Measurements from ENCODE around the gene SMIM9. TPM values are rescaled to one million over a fixed set of nuclear protein-coding genes. Genes with fewer than 3 reads are reported as not detected.

Gene SMIM9
- total RNA-seq, 1 experiment from 2014 or later: not detected

DNA sequence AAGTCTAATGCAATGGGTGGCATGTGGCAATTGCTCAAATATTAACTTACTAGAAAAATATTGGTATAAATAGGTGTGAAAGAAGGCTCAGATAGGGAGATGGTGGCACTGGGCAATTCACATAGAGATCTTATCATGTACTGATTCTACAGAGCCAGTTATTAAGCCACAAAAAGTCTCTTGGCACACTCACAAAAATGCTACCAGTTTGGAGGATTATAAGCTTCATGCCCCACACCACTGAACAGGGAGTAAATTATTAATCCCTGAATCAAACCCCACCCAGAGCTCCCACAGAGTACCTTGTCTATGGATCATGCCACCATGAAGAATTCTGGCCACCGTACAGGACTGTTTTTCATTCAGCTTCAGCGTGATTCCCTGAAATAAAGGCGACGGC lies 43.0 kb downstream of the SMIM9 start:
- intact Hi-C loops (cut with micrococcal nuclease; ENCODE audit: unreplicated experiment): no loop called here
- Histone ChIP-seq H3K27me3 (replicated peaks; ENCODE audit: insufficient read depth, low read depth, low read length, poor library complexity) (no peaks in the 10 kb centered on the region), H3K4me1 (ENCODE audit: insufficient read depth, low read length, poor library complexity, severe bottlenecking) (no peaks in the 10 kb centered on the region), H3K9me3 (ENCODE audit: low read depth, low read length, poor library complexity, severe bottlenecking) (no peaks in the 10 kb centered on the region), H3K36me3 (ENCODE audit: insufficient read depth, low read length, poor library complexity, severe bottlenecking) (no peaks in the 10 kb centered on the region), H3K4me3 (ENCODE audit: low read depth, low read length, poor library complexity, severe bottlenecking) (no peak overlapping the region), H3K27ac (ENCODE audit: low read depth, low read length, poor library complexity, severe bottlenecking) (no peak overlapping the region)
- no peak for DNase-seq (ENCODE audit: low spot score)
- ChIA-PET POLR2A (ENCODE audit: low non-redundant PET) (no interaction called here), CTCF (no interaction called here)
- BruUV-seq (replicated peaks): no TSS peak
- TF ChIP-seq CTCF (conservative IDR thresholded peaks at IDR 0.05; ENCODE audit: low read depth, low read length) (no peak), EZH2 (IDR thresholded peaks at IDR 0.05; ENCODE audit: borderline replicate concordance, low read depth, low read length, poor library complexity, severe bottlenecking) (no peak)

DNA sequence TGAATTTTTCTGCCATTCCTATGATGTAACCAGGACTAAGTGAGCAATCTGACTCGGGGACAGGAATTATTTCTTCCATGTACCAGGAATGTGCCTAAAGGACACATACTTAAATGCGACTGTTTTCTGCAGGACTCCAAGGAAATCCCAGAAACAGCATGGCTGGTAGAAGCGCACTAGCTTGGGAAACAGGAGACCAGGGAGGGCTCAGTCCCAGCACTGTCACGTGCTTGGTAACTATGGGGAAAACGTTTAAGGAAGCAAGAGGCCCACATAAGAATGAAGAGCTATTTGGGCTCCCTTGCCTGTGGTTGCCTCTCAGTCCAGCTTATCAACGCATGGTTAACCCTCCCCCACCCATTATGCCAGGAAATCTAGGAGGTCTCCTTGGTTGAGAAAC lies 48.7 kb downstream of the SMIM9 start:
- Histone ChIP-seq H3K9me3 (ENCODE audit: low read depth, low read length, poor library complexity, severe bottlenecking) (no peaks in the 10 kb centered on the region), H3K4me1 (ENCODE audit: insufficient read depth, low read length, poor library complexity, severe bottlenecking) (no peaks in the 10 kb centered on the region), H3K36me3 (ENCODE audit: insufficient read depth, low read length, poor library complexity, severe bottlenecking) (no peaks in the 10 kb centered on the region), H3K27ac (ENCODE audit: low read depth, low read length, poor library complexity, severe bottlenecking) (no peak overlapping the region), H3K27me3 (replicated peaks; ENCODE audit: insufficient read depth, low read depth, low read length, poor library complexity) (no peaks in the 10 kb centered on the region), H3K4me3 (ENCODE audit: low read depth, low read length, poor library complexity, severe bottlenecking) (no peak overlapping the region)
- BruUV-seq (replicated peaks): no TSS peak
- no peak for TF ChIP-seq CTCF (conservative IDR thresholded peaks at IDR 0.05; ENCODE audit: low read depth, low read length)
- no peak for TF ChIP-seq EZH2 (IDR thresholded peaks at IDR 0.05; ENCODE audit: borderline replicate concordance, low read depth, low read length, poor library complexity, severe bottlenecking)
- ChIA-PET CTCF (no interaction called here), POLR2A (ENCODE audit: low non-redundant PET) (no interaction called here)
- intact Hi-C loops (cut with micrococcal nuclease; ENCODE audit: unreplicated experiment): no loop called here
- no peak for DNase-seq (ENCODE audit: low spot score)

GRCh38 chrX:154784149-154784995 lies 50.1 kb downstream of the SMIM9 start:
- CTCF ChIA-PET: no interaction called here
- intact Hi-C loops (cut with micrococcal nuclease; ENCODE audit: unreplicated experiment): no loop called here

More at GRCh38 chrX:154784149-154784995, 50.1 kb downstream of the SMIM9 start:
- no peak for DNase-seq (ENCODE audit: low spot score)
- Histone ChIP-seq H3K4me3 (ENCODE audit: low read depth, low read length, poor library complexity, severe bottlenecking) (no peak overlapping the region), H3K9me3 (ENCODE audit: low read depth, low read length, poor library complexity, severe bottlenecking) (no peaks in the 10 kb centered on the region), H3K27ac (ENCODE audit: low read depth, low read length, poor library complexity, severe bottlenecking) (no peak overlapping the region), H3K27me3 (replicated peaks; ENCODE audit: insufficient read depth, low read depth, low read length, poor library complexity) (no peaks in the 10 kb centered on the region), H3K4me1 (ENCODE audit: insufficient read depth, low read length, poor library complexity, severe bottlenecking) (no peaks in the 10 kb centered on the region), H3K36me3 (ENCODE audit: insufficient read depth, low read length, poor library complexity, severe bottlenecking) (no peaks in the 10 kb centered on the region)
- no peak for TF ChIP-seq EZH2 (IDR thresholded peaks at IDR 0.05; ENCODE audit: borderline replicate concordance, low read depth, low read length, poor library complexity, severe bottlenecking)
- TF ChIP-seq CTCF (conservative IDR thresholded peaks at IDR 0.05; ENCODE audit: low read depth, low read length): no peak
- BruUV-seq (replicated peaks): no TSS peak
- POLR2A ChIA-PET (ENCODE audit: low non-redundant PET): no interaction called here
